ENCODE results near the gene C2CD4D.

- TF ChIP-seq KLF1 (tag by site-specific recombination; IDR thresholded peaks at IDR 0.05): no peak
- TF ChIP-seq, protein P1, sequence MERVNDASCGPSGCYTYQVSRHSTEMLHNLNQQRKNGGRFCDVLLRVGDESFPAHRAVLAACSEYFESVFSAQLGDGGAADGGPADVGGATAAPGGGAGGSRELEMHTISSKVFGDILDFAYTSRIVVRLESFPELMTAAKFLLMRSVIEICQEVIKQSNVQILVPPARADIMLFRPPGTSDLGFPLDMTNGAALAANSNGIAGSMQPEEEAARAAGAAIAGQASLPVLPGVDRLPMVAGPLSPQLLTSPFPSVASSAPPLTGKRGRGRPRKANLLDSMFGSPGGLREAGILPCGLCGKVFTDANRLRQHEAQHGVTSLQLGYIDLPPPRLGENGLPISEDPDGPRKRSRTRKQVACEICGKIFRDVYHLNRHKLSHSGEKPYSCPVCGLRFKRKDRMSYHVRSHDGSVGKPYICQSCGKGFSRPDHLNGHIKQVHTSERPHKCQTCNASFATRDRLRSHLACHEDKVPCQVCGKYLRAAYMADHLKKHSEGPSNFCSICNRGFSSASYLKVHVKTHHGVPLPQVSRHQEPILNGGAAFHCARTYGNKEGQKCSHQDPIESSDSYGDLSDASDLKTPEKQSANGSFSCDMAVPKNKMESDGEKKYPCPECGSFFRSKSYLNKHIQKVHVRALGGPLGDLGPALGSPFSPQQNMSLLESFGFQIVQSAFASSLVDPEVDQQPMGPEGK (tag by site-specific recombination; IDR thresholded peaks at IDR 0.05): no peak
- TF ChIP-seq, protein P2, sequence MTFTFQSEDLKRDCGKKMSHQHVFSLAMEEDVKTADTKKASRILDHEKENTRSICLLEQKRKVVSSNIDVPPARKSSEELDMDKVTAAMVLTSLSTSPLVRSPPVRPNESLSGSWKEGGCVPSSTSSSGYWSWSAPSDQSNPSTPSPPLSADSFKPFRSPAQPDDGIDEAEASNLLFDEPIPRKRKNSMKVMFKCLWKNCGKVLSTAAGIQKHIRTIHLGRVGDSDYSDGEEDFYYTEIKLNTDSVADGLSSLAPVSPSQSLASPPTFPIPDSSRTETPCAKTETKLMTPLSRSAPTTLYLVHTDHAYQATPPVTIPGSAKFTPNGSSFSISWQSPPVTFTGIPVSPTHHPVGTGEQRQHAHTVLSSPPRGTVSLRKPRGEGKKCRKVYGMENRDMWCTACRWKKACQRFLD (tag by site-specific recombination; IDR thresholded peaks at IDR 0.05): no peak
- TF ChIP-seq ZNF292 (tag by site-specific recombination; IDR thresholded peaks at IDR 0.05; ENCODE audit: borderline replicate concordance, low read depth): no peak
- no peak for TF ChIP-seq CTCF (tag by site-specific recombination; IDR thresholded peaks at IDR 0.05)
Measured at GRCh38 chr1:151833172-151833900, 6.3 kb downstream of the C2CD4D start.

Measured in HEK293 (cell line).